HCT116 (cell line): ENCODE data around the gene KHDRBS2. TPM values are rescaled to one million over a fixed set of nuclear protein-coding genes. Genes with fewer than 3 reads are reported as not detected.

ENCODE experiments used
- ATAC-seq: fragments of 200-7000 bp; cut with Tn5 transposase; 2 replicates; pipeline ENCODE4 v1.9.1; 2020; ENCODE audit warnings: mild to moderate bottlenecking, moderate library complexity
- BruUV-seq: library from RNA; stranded (reverse); fragments of 400-500 nt; replicated peaks from 2 replicates; lab custom pipeline; 2021; lab: Mats Ljungman, UMichigan
- CTCF ChIA-PET: fragments of 300-600 bp; sonication (Branson Sonifier 250); formaldehyde crosslinking; loops from one replicate; lab custom pipeline; 2021; ENCODE audit warnings: antibody characterized with exemption; lab: Charles Lee
- POLR2A ChIA-PET: fragments of 300-600, 350-600 bp; sonication (Branson Sonifier 250); formaldehyde crosslinking; loops from one replicate; lab custom pipeline; 2021; ENCODE audit warnings: antibody characterized with exemption; lab: Charles Lee
- RAD21 ChIA-PET, 2 experiments: fragments of 300-600 bp; sonication (Branson Sonifier 250); formaldehyde crosslinking; loops; one replicate each; lab custom pipeline; 2023; ENCODE audit warnings: low total read pairs in 2 of 2; ENCODE audit not compliant: uncharacterized antibody in 2 of 2, unreplicated experiment in 2 of 2, low non-redundant PET in 1 of 2; lab: Charles Lee
- DNase-seq: peaks from one replicate; pipeline ENCODE4 v3.0.0-alpha.2; 2010; ENCODE audit warnings: low read depth, low spot score
- H2AFZ ChIP-seq: fragments of 200-600 bp; shearing (Covaris generic), sonication (generic); 2 replicates; pipeline ENCODE4 v1.6.1; 2017; ENCODE audit warnings: low read depth, mixed run types, mixed read lengths, antibody characterized with exemption, low read length; ENCODE audit not compliant: poor library complexity, severe bottlenecking
- H3K27ac ChIP-seq: 2 replicates; pipeline ENCODE4 v1.5.1; 2012; ENCODE audit warnings: low read depth, low read length
- H3K27me3 ChIP-seq: fragments of 200-600 bp; sonication (generic); 2 replicates; pipeline ENCODE4 v1.6.1; 2016; ENCODE audit warnings: mixed run types, low read length, mixed read lengths; ENCODE audit not compliant: insufficient read depth
- H3K36me3 ChIP-seq, 2 experiments: fragments of 200-500 bp in 1 of 2; fragments of 200-600 bp in 1 of 2; sonication (Bioruptor generic) in 1 of 2; sonication (generic) in 1 of 2; 2 replicates each; pipeline versions ENCODE4 v1.5.1 to v1.6.1; 2014 to 2016; ENCODE audit warnings: low read length in 2 of 2, inconsistent platforms in 1 of 2, mixed read lengths in 1 of 2, mixed run types in 1 of 2; ENCODE audit not compliant: insufficient read depth in 2 of 2, control insufficient read depth in 1 of 2
- H3K4me1 ChIP-seq, 2 experiments: fragments of 200-600 bp in 1 of 2; sonication (generic) in 1 of 2; 2 replicates each; pipeline versions ENCODE4 v1.5.1 to v1.6.1; 2012 to 2017; ENCODE audit warnings: low read length in 2 of 2, inconsistent platforms in 1 of 2, mild to moderate bottlenecking in 1 of 2, mixed read lengths in 1 of 2, mixed run types in 1 of 2, moderate library complexity in 1 of 2; ENCODE audit not compliant: insufficient read depth in 2 of 2, control insufficient read depth in 1 of 2
- H3K4me2 ChIP-seq: fragments of 200-600 bp; sonication (generic); 2 replicates; pipeline ENCODE4 v1.6.1; 2017; ENCODE audit warnings: mixed run types, low read length, mixed read lengths
- H3K4me3 ChIP-seq, 2 experiments: fragments of 200-600 bp in 1 of 2; sonication (generic) in 1 of 2; replicated peaks in 1 of 2; 2 replicates each; pipeline ENCODE4 v1.5.1; 2011 to 2016; ENCODE audit warnings: low read length in 2 of 2, control low read depth in 1 of 2, low read depth in 1 of 2, mild to moderate bottlenecking in 1 of 2, mixed read lengths in 1 of 2, mixed run types in 1 of 2
- H3K79me2 ChIP-seq: fragments of 200-600 bp; sonication (generic); 2 replicates; pipeline ENCODE4 v1.6.1; 2017; ENCODE audit warnings: mild to moderate bottlenecking, mixed run types, low read length, moderate library complexity, mixed read lengths; ENCODE audit not compliant: insufficient read depth
- H3K9ac ChIP-seq: fragments of 200-600 bp; sonication (generic); 2 replicates; pipeline ENCODE4 v1.6.1; 2016; ENCODE audit warnings: low read length, mixed read lengths
- H3K9me2 ChIP-seq: fragments of 200-600 bp; sonication (generic), shearing (Covaris generic); 2 replicates; pipeline ENCODE4 v1.6.1; 2017; ENCODE audit warnings: mixed run types, mild to moderate bottlenecking, moderate library complexity; ENCODE audit not compliant: insufficient read depth
- H3K9me3 ChIP-seq, 2 experiments: fragments of 200-500 bp in 1 of 2; fragments of 200-600 bp in 1 of 2; sonication (Bioruptor generic) in 1 of 2; sonication (generic) in 1 of 2; 2 replicates each; pipeline ENCODE4 v1.6.1; 2014 to 2017; ENCODE audit warnings: low read length in 2 of 2, mixed read lengths in 2 of 2, inconsistent platforms in 1 of 2, low read depth in 1 of 2, mild to moderate bottlenecking in 1 of 2, mixed run types in 1 of 2, moderate library complexity in 1 of 2; ENCODE audit not compliant: control insufficient read depth in 1 of 2, insufficient read depth in 1 of 2
- H4K20me1 ChIP-seq: fragments of 200-600 bp; sonication (generic), shearing (Covaris generic); 2 replicates; pipeline ENCODE4 v1.6.1; 2017; ENCODE audit warnings: mixed run types, mild to moderate bottlenecking, moderate library complexity; ENCODE audit not compliant: insufficient read depth
- CBX3 ChIP-seq: IDR thresholded peaks from 2 replicates; pipeline ENCODE4 v1.6.1; 2012; ENCODE audit warnings: low read depth
- CTCF ChIP-seq, 3 experiments: fragments of 200-600 bp in 1 of 3; sonication (generic) in 1 of 3; IDR thresholded peaks in 2 of 3; conservative IDR thresholded peaks in 1 of 3; 2 replicates each; pipeline ENCODE4 v1.5.1; 2012 to 2017; ENCODE audit warnings: low read depth in 2 of 3, low read length in 2 of 3, antibody characterized with exemption in 1 of 3, borderline replicate concordance in 1 of 3, control low read depth in 1 of 3, mild to moderate bottlenecking in 1 of 3, mixed read lengths in 1 of 3, mixed run types in 1 of 3, moderate library complexity in 1 of 3; ENCODE audit not compliant: insufficient read depth in 1 of 3
- EGR1 ChIP-seq: IDR thresholded peaks from 2 replicates; pipeline ENCODE4 v1.6.1; 2012; ENCODE audit warnings: low read depth
- ELF1 ChIP-seq: IDR thresholded peaks from 2 replicates; pipeline ENCODE4 v1.6.1; 2012; ENCODE audit warnings: low read depth, borderline replicate concordance
- EZH2 ChIP-seq: fragments of 200-600 bp; sonication (generic); IDR thresholded peaks from 2 replicates; pipeline ENCODE4 v1.6.1; 2017; ENCODE audit warnings: antibody characterized with exemption, mixed run types
- EZH2phosphoT487 ChIP-seq: fragments of 200-600 bp; IDR thresholded peaks from 2 replicates; pipeline ENCODE4 v1.6.1; 2018; ENCODE audit warnings: antibody characterized with exemption, borderline replicate concordance
- JUND ChIP-seq: IDR thresholded peaks from 2 replicates; pipeline ENCODE4 v1.6.1; 2012
- MAX ChIP-seq: IDR thresholded peaks from 2 replicates; pipeline ENCODE4 v1.6.1; 2012
- POLR2A ChIP-seq: IDR thresholded peaks from 2 replicates; pipeline ENCODE4 v1.7.0; 2011; ENCODE audit warnings: borderline replicate concordance; ENCODE audit not compliant: insufficient read depth, insufficient read length; ENCODE audit errors: extremely low read depth
- POLR2AphosphoS5 ChIP-seq: IDR thresholded peaks from 2 replicates; pipeline ENCODE4 v1.6.1; 2011; ENCODE audit warnings: mild to moderate bottlenecking, low read depth, low read length, moderate library complexity
- RAD21 ChIP-seq: IDR thresholded peaks from 2 replicates; pipeline ENCODE4 v1.6.1; 2012; ENCODE audit warnings: low read depth, mild to moderate bottlenecking
- REST ChIP-seq: IDR thresholded peaks from 2 replicates; pipeline ENCODE4 v1.6.1; 2012; ENCODE audit warnings: low read depth
- SIN3A ChIP-seq: IDR thresholded peaks from 2 replicates; pipeline ENCODE4 v1.6.1; 2012; ENCODE audit warnings: low read depth
- SP1 ChIP-seq: IDR thresholded peaks from 2 replicates; pipeline ENCODE4 v1.6.1; 2012; ENCODE audit warnings: low read depth
- SRF ChIP-seq: IDR thresholded peaks from 2 replicates; pipeline ENCODE4 v1.6.1; 2012; ENCODE audit warnings: low read depth
- TCF7L2 ChIP-seq: IDR thresholded peaks from 2 replicates; pipeline ENCODE4 v1.7.0; 2011; ENCODE audit warnings: borderline replicate concordance, inconsistent platforms; ENCODE audit not compliant: insufficient read depth, insufficient read length; ENCODE audit errors: extremely low read depth
- ZFX ChIP-seq: fragments of 450-650 bp; IDR thresholded peaks from 2 replicates; pipeline ENCODE4 v1.6.1; 2017
- ZNF274 ChIP-seq: fragments of 200-500 bp; sonication (Bioruptor generic); IDR thresholded peaks from 2 replicates; pipeline ENCODE4 v1.6.1; 2014; ENCODE audit warnings: mild to moderate bottlenecking, low read depth, low read length, inconsistent platforms
- intact Hi-C: fragments of 100-400 bp; cut with micrococcal nuclease; formaldehyde crosslinking; loops from 2 replicates; pipeline ENCODE4 v1.10.0; 2022
- total RNA-seq: library from RNA; stranded (reverse); gene quantifications from one replicate; pipeline ENCODE4 v1.2.1, GENCODE V29; 2021; ENCODE audit not compliant: unreplicated experiment

KHDRBS2 gene
- total RNA-seq, 1 experiment from 2014 or later, result not detected

- BruUV-seq, result no TSS peak
- ChIA-PET RAD21 (no interaction called here), CTCF (no interaction called here), POLR2A (no interaction called here)
- no peak overlapping the region for H3K4me2 ChIP-seq
- no peak for ATAC-seq
- no peaks in the 10 kb centered on the region for H3K9me2 ChIP-seq
- no peaks in the 10 kb centered on the region for H3K4me1 ChIP-seq
- H3K9ac ChIP-seq, result no peak overlapping the region
- no peak overlapping the region for H2AFZ ChIP-seq
- no peaks in the 10 kb centered on the region for H3K27me3 ChIP-seq
- no peaks in the 10 kb centered on the region for H3K79me2 ChIP-seq
- H3K9me3 ChIP-seq, result peaks cover 10% of the 10 kb centered on the region in 2 experiments; a peak in 2 of 4 replicates
- no peaks in the 10 kb centered on the region for H3K36me3 ChIP-seq
- H4K20me1 ChIP-seq, result no peaks in the 10 kb centered on the region
- no peak for TF ChIP-seq JUND
- TF ChIP-seq SP1, result no peak
- no peak for DNase-seq
- H3K4me3 ChIP-seq, result no peak overlapping the region
- H3K27ac ChIP-seq, result no peak overlapping the region
- intact Hi-C loops, result no loop called here
Observed at GRCh38 chr6:62057300-62057699, 228.7 kb downstream of the KHDRBS2 start.

- no peak overlapping the region for H3K9ac ChIP-seq
- peaks cover 7 to 22% of the 10 kb centered on the region in 2 experiments; a peak in 2 of 4 replicates for H3K9me3 ChIP-seq
- RAD21 ChIA-PET, result no interaction called here
- no peak for ATAC-seq
- intact Hi-C loops, result no loop called here
- no TSS peak for BruUV-seq
- H2AFZ ChIP-seq, result no peak overlapping the region
- H3K27me3 ChIP-seq, result no peaks in the 10 kb centered on the region
- TF ChIP-seq TCF7L2, result no peak
- no peak for TF ChIP-seq EGR1
- TF ChIP-seq CTCF (IDR thresholded peaks at IDR 0.05 in 2 of 3, conservative IDR thresholded peaks at IDR 0.05 in 1 of 3; ENCODE audit: borderline replicate concordance in 1 of 3, insufficient read depth in 1 of 3, low read depth in 2 of 3, low read length in 2 of 3), result no peak
- TF ChIP-seq POLR2A, result no peak
- no peak for TF ChIP-seq EZH2phosphoT487
- no peak for TF ChIP-seq SP1
- TF ChIP-seq ELF1, result no peak
- TF ChIP-seq MAX, result no peak
- TF ChIP-seq SIN3A, result no peak
- TF ChIP-seq RAD21, result no peak
- TF ChIP-seq CBX3, result no peak
- TF ChIP-seq SRF, result no peak
- TF ChIP-seq JUND, result no peak
- TF ChIP-seq EZH2, result no peak
- TF ChIP-seq ZNF274, result no peak
- no peak for TF ChIP-seq POLR2AphosphoS5
- TF ChIP-seq REST, result no peak
- TF ChIP-seq ZFX, result no peak
- no peaks in the 10 kb centered on the region for H3K4me1 ChIP-seq
- DNase-seq, result no peak
- H3K79me2 ChIP-seq, result no peaks in the 10 kb centered on the region
- H3K9me2 ChIP-seq, result no peaks in the 10 kb centered on the region
- CTCF ChIA-PET, result no interaction called here
- H3K36me3 ChIP-seq, result no peaks in the 10 kb centered on the region
- POLR2A ChIA-PET, result no interaction called here
- H3K27ac ChIP-seq, result no peak overlapping the region
- no peak overlapping the region for H3K4me3 ChIP-seq
- no peaks in the 10 kb centered on the region for H4K20me1 ChIP-seq
- no peak overlapping the region for H3K4me2 ChIP-seq
Observed at GRCh38 chr6:62045502-62045901, 240.5 kb downstream of the KHDRBS2 start.
